Tibial nerve (tissue), 4 donors: Measurements from ENCODE around the gene CHPF. TPM values are rescaled to one million over a fixed set of nuclear protein-coding genes. Genes with fewer than 3 reads are reported as not detected.

Source experiments
- DNase-seq, 2 donors: peaks; one replicate each; pipeline ENCODE4 v3.0.0-alpha.2; 2019; ENCODE audit warnings: low spot score in 2 of 2
- H3K27ac ChIP-seq, 4 donors: fragments of 200-600 bp; sonication (generic) in 3 of 4; one replicate each; pipeline ENCODE4 v1.5.1; 2017 to 2019; ENCODE audit warnings: mild to moderate bottlenecking in 1 of 4
- H3K27me3 ChIP-seq, 2 donors: fragments of 200-600 bp; sonication (generic) in 1 of 2; one replicate each; pipeline versions ENCODE4 v1.5.1 to v1.6.0; 2017 to 2019
- H3K36me3 ChIP-seq, 3 donors: fragments of 200-600 bp; sonication (generic); one replicate each; pipeline ENCODE4 v1.5.1; 2018 to 2019
- H3K4me1 ChIP-seq, 4 donors: fragments of 200-600 bp; sonication (generic) in 3 of 4; one replicate each; pipeline ENCODE4 v1.5.1; 2017 to 2019
- H3K4me3 ChIP-seq, 4 donors: fragments of 200-600 bp; sonication (generic) in 3 of 4; one replicate each; pipeline ENCODE4 v1.5.1; 2017 to 2019; ENCODE audit warnings: mild to moderate bottlenecking in 1 of 4, moderate library complexity in 1 of 4
- H3K9me3 ChIP-seq, 4 donors: fragments of 200-600 bp; sonication (generic) in 3 of 4; one replicate each; pipeline ENCODE4 v1.5.1; 2017 to 2019
- EP300 ChIP-seq, 2 donors: sonication (generic); formaldehyde crosslinking; IDR thresholded peaks; one replicate each; pipeline ENCODE4 v1.6.1; 2017; ENCODE audit warnings: antibody characterized with exemption in 2 of 2, mild to moderate bottlenecking in 1 of 2
- POLR2A ChIP-seq, 2 donors: fragments of 450-650 bp; IDR thresholded peaks; one replicate each; pipeline ENCODE4 v1.6.1; 2017; ENCODE audit warnings: antibody characterized with exemption in 2 of 2, mild to moderate bottlenecking in 2 of 2, moderate library complexity in 2 of 2
- WGBS, 2 donors: methylation state at CpG; one replicate each; pipeline ENCODE4 v1.1.5; 2018; 5-methylcytosine and 5-hydroxymethylcytosine counted together
- total RNA-seq, 4 donors: library from RNA; depleted of rRNA; stranded (reverse); fragments of >200 nt; gene quantifications; one replicate each; pipeline ENCODE4 v1.1.0, GENCODE V29; 2016
- TF ChIP-seq, protein P1 (sequence below), 5 experiments: fragments of 200-600 bp in 3 of 5; fragments of 450-650 bp in 2 of 5; sonication (generic) in 3 of 5; IDR thresholded peaks; one replicate each; pipeline ENCODE4 v1.5.1; 2016 to 2019; ENCODE audit warnings: antibody characterized with exemption in 5 of 5, mild to moderate bottlenecking in 3 of 5, moderate library complexity in 2 of 5

The CHPF gene
- total RNA-seq, 4 donors from 2014 or later: 51.3 to 91.2 (median 62.9) TPM

DNA sequence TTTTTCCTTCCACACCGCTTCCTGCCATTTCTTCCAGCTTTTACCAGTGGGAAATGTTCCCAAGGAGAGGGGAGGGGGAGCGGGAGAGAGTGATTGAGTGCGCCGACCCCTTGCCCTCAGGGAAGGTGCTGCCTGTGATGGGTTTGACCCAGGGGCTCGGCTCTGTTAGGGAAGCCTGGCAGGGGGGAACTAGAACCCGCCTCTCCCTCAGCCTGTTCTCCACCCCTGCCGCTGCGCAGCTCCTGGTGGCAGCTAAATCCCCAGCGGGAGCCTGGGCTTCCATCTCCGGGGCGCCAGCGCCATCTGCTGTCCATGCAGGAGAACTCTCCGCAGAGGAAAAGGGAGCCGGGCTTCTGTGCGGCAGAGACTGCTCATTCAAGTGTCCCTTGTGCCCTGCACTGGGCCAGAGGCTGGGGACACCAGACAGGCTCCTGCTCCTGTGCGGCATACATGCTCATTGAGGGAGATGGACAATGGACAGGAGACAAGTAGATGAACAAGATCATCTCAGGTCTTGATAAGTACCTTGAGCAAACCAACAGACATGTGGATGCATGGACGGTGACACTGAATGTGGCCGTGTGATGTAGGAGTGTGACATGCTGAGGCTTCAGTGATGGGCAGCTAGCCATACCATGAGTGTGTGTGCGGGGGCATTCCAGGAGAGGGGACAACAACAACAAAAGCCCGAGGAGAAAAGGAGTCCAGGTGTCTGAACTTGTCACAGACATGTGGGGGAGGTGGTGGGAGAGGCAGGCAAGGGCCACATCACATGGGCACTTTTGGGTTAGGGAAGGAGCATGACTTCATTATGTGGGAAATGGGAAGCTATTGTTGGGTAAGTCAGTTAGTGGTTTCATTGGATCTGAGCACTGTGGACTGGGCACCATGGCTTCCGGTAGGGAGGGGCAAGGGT is 13.3 kb downstream of the CHPF start:
- TF ChIP-seq, protein P1, sequence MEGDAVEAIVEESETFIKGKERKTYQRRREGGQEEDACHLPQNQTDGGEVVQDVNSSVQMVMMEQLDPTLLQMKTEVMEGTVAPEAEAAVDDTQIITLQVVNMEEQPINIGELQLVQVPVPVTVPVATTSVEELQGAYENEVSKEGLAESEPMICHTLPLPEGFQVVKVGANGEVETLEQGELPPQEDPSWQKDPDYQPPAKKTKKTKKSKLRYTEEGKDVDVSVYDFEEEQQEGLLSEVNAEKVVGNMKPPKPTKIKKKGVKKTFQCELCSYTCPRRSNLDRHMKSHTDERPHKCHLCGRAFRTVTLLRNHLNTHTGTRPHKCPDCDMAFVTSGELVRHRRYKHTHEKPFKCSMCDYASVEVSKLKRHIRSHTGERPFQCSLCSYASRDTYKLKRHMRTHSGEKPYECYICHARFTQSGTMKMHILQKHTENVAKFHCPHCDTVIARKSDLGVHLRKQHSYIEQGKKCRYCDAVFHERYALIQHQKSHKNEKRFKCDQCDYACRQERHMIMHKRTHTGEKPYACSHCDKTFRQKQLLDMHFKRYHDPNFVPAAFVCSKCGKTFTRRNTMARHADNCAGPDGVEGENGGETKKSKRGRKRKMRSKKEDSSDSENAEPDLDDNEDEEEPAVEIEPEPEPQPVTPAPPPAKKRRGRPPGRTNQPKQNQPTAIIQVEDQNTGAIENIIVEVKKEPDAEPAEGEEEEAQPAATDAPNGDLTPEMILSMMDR (IDR thresholded peaks at IDR 0.05): peak; percentile 94 to 99 (median 96)
- TF ChIP-seq EP300 (IDR thresholded peaks at IDR 0.05) (peak in 1 of 2 donors; percentile 20), POLR2A (IDR thresholded peaks at IDR 0.05) (no peak)
- Histone ChIP-seq H3K36me3 (no peaks in the 10 kb centered on the region), H3K27me3 (peaks cover 0 to 46% of the 10 kb centered on the region in 2 donors), H3K4me1 (peaks cover 0 to 9% (median 0%) of the 10 kb centered on the region in 4 donors), H3K4me3 (peak overlapping the region in 1 of 4 donors; percentile 1), H3K27ac (no peak overlapping the region), H3K9me3 (no peaks in the 10 kb centered on the region)
- 17 to 23% methylated on average over 14 to 20 of the region's 21 CpGs for WGBS, 2 donors
- peak; percentile 54 to 70 for DNase-seq

DNA sequence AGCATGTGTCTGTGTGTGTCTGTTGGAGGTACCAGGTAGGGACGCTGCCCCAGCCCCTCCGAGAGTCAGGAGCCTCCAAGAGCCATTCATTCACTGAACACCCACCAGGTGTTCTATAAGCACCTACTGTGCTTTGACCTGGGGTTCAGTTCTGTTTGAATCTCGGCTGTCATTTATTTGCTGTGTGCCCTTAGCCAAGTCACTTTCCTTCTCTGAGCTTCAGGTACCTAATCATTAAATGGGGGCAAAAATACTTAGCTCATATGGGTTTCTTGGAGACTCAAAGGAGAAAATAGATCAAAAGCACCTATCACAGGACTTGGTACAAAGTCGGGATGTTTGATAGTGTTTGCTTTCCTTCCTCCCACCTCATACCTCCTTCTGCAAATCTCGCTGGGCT is 16.1 kb downstream of the CHPF start:
- Histone ChIP-seq H3K9me3 (no peaks in the 10 kb centered on the region), H3K27me3 (peaks cover 0 to 75% of the 10 kb centered on the region in 2 donors), H3K4me1 (peaks cover 0 to 20% (median 8%) of the 10 kb centered on the region in 4 donors), H3K27ac (no peak overlapping the region), H3K36me3 (no peaks in the 10 kb centered on the region), H3K4me3 (no peak overlapping the region)
- no peak for DNase-seq
- 64 to 77% methylated on average over 5 of the region's 5 CpGs for WGBS, 2 donors
- no peak for TF ChIP-seq EP300 (IDR thresholded peaks at IDR 0.05)
- TF ChIP-seq POLR2A (IDR thresholded peaks at IDR 0.05): no peak
- TF ChIP-seq, protein P1 (IDR thresholded peaks at IDR 0.05): no peak

DNA sequence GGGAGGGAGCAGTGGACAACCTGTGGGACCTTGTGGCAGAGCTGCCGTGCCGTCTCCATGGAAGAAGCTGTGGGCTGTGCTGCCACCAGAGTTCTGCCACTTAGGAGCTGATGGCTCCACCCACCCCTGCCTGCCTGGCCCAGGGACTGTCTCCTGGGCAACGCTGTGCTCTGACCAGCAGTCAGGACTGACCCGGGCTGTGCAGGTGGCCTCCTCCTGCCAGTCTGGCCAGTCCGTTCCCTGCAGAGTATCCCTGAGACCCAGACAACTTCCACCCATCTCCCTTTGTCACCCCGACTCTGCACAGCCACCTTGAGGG is 16.6 kb downstream of the CHPF start:
- peaks cover 0 to 79% of the 10 kb centered on the region in 2 donors for H3K27me3 ChIP-seq
- no peak for TF ChIP-seq POLR2A (IDR thresholded peaks at IDR 0.05)
- TF ChIP-seq, protein P1 (IDR thresholded peaks at IDR 0.05): no peak
- TF ChIP-seq EP300 (IDR thresholded peaks at IDR 0.05): no peak
- no peak for DNase-seq

DNA sequence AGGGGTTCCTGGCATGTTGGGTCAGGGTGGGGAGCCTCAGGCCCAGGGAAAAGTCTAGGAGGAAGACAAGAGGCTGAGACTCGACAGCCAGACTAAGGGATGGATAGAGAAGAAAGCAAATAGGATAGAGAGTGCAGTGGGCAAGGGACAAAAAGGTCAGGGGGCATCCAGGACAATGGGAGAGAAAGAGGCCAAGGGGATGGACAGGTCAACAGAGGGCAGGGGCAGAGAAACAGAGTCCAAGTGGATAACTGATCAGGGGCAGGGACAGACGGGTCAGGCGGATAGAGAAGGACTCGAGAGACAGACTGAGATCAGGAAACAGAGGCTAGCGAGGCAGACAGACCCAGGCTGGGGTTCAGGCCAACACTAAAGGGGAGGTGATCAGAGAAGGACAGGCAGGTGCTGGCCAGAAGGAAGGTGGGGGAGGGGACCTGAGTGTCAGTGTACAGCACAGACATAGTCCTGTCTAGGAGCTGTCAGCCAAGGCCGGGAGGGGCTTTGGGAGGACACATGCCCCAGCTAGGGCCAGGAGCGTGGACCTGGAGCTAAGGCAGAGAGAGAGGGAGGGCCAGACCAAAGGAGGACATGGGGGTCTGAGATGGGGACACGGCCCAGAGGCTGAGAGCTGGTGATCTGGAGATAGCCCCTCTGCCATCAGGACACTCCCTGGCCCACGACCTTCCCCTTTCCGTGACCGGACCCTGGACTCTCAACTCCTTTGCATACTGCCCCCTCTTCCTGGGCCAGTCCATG is 17.1 kb downstream of the CHPF start:
- H3K27ac ChIP-seq: no peak overlapping the region
- H3K27me3 ChIP-seq: peaks cover 0 to 84% of the 10 kb centered on the region in 2 donors
- TF ChIP-seq EP300 (IDR thresholded peaks at IDR 0.05): no peak
- TF ChIP-seq POLR2A (IDR thresholded peaks at IDR 0.05): no peak
- TF ChIP-seq, protein P1 (IDR thresholded peaks at IDR 0.05): no peak
- H3K4me1 ChIP-seq: peaks cover 0 to 30% (median 11%) of the 10 kb centered on the region in 4 donors
- H3K4me3 ChIP-seq: no peak overlapping the region
- no peaks in the 10 kb centered on the region for H3K36me3 ChIP-seq
- 67 to 68% methylated on average over 10 of the region's 11 CpGs for WGBS, 2 donors
- DNase-seq: no peak
- no peaks in the 10 kb centered on the region for H3K9me3 ChIP-seq

More for the DNA sequence above, 16.6 kb downstream of the CHPF start:
- no peaks in the 10 kb centered on the region for H3K9me3 ChIP-seq
- H3K27ac ChIP-seq: no peak overlapping the region
- peaks cover 0 to 24% (median 11%) of the 10 kb centered on the region in 4 donors for H3K4me1 ChIP-seq
- no peak overlapping the region for H3K4me3 ChIP-seq
- H3K36me3 ChIP-seq: no peaks in the 10 kb centered on the region
- WGBS, 2 donors: 44 to 61% methylated on average over 6 of the region's 6 CpGs
